AG20443 (cell line): ENCODE results near the gene JDP2.
"Not testable (repeated sequence)": the region's sequence is repeated elsewhere in the genome, so short reads cannot be mapped to it uniquely, and the experiment has no call there.

Source experiments
- DNase-seq: peaks from one replicate; pipeline ENCODE4 v3.0.0; 2012; ENCODE audit warnings: low spot score, mixed read lengths

JDP2 gene

GRCh38 chr14:75427482-75428229, at the start of gene JDP2:
JDP2 (plus strand) TSS chr14:75428022; CDS start chr14:75437921, 9,899 bp downstream.
- DNase-seq: peak; percentile 95

- DNase-seq: no peak
Observed at GRCh38 chr14:75379246-75379929, 48.4 kb upstream of the JDP2 start.

- DNase-seq: no peak
Observed at GRCh38 chr14:75379930-75380270, 47.9 kb upstream of the JDP2 start.

- DNase-seq: no peak
Observed at GRCh38 chr14:75380656-75381055, 47.2 kb upstream of the JDP2 start.

GRCh38 chr14:75381642-75382041, 46.2 kb upstream of the JDP2 start:
- no peak for DNase-seq

- DNase-seq: not testable (repeated sequence)
Observed at GRCh38 chr14:75383219-75383618, 44.6 kb upstream of the JDP2 start.

GRCh38 chr14:75383721-75384120, 44.1 kb upstream of the JDP2 start:
- no peak for DNase-seq

GRCh38 chr14:75389679-75390078, 38.1 kb upstream of the JDP2 start:
- no peak for DNase-seq

- DNase-seq: no peak
Observed at GRCh38 chr14:75390183-75390582, 37.6 kb upstream of the JDP2 start.

- DNase-seq: no peak
Observed at GRCh38 chr14:75391953-75392352, 35.9 kb upstream of the JDP2 start.

GRCh38 chr14:75392686-75393641, 34.9 kb upstream of the JDP2 start:
- no peak for DNase-seq

GRCh38 chr14:75393794-75394193, 34.0 kb upstream of the JDP2 start:
- no peak for DNase-seq

GRCh38 chr14:75395862-75396261, 32.0 kb upstream of the JDP2 start:
- DNase-seq: no peak

- no peak for DNase-seq
Observed at GRCh38 chr14:75399321-75399720, 28.5 kb upstream of the JDP2 start.

- DNase-seq: peak; percentile 56
Observed at GRCh38 chr14:75399843-75400775, 27.7 kb upstream of the JDP2 start.

- DNase-seq: peak; percentile 85
Observed at GRCh38 chr14:75401361-75401760, 26.5 kb upstream of the JDP2 start.

- DNase-seq: no peak
Observed at GRCh38 chr14:75402867-75403413, 24.9 kb upstream of the JDP2 start.

- no peak for DNase-seq
Observed at GRCh38 chr14:75404847-75405246, 23.0 kb upstream of the JDP2 start.

GRCh38 chr14:75406102-75406501, 21.7 kb upstream of the JDP2 start:
- DNase-seq: no peak

- no peak for DNase-seq
Observed at GRCh38 chr14:75406856-75407255, 21.0 kb upstream of the JDP2 start.
